Measurements from ENCODE around the gene ABTB2.

The ABTB2 gene

DNA sequence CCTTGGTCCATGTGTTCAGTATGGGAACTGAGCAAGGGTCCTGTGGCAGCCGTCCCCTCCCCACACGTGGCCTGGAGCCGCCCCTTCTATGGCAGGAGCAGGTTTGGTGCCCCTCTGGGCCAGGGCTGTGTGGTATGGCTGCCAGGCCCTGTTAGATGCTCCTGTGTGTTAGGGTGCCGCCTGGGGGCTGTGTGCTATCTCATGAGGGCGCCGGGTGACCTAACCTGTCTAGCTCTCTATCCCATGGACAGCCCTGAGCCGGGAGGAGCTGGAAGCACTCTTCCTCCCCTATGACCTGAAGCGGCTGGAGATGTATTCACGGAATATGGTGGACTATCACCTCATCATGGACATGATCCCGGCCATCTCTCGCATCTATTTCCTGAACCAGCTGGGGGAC is 217.7 kb downstream of the ABTB2 start:
- no peak overlapping the region for H3K27ac ChIP-seq
- no peak overlapping the region for H3K4me3 ChIP-seq (ENCODE audit: low read depth, low read length)
- TF ChIP-seq, protein P1, sequence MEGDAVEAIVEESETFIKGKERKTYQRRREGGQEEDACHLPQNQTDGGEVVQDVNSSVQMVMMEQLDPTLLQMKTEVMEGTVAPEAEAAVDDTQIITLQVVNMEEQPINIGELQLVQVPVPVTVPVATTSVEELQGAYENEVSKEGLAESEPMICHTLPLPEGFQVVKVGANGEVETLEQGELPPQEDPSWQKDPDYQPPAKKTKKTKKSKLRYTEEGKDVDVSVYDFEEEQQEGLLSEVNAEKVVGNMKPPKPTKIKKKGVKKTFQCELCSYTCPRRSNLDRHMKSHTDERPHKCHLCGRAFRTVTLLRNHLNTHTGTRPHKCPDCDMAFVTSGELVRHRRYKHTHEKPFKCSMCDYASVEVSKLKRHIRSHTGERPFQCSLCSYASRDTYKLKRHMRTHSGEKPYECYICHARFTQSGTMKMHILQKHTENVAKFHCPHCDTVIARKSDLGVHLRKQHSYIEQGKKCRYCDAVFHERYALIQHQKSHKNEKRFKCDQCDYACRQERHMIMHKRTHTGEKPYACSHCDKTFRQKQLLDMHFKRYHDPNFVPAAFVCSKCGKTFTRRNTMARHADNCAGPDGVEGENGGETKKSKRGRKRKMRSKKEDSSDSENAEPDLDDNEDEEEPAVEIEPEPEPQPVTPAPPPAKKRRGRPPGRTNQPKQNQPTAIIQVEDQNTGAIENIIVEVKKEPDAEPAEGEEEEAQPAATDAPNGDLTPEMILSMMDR (IDR thresholded peaks at IDR 0.05; ENCODE audit: low read depth, low read length) = no peak
- DNase-seq = no peak
- peaks cover 72% of the 10 kb centered on the region for H3K36me3 ChIP-seq
- no peaks in the 10 kb centered on the region for H3K9me3 ChIP-seq (ENCODE audit: severe bottlenecking)
- H3K27me3 ChIP-seq (ENCODE audit: insufficient read depth, low read depth, severe bottlenecking) = no peaks in the 10 kb centered on the region

DNA sequence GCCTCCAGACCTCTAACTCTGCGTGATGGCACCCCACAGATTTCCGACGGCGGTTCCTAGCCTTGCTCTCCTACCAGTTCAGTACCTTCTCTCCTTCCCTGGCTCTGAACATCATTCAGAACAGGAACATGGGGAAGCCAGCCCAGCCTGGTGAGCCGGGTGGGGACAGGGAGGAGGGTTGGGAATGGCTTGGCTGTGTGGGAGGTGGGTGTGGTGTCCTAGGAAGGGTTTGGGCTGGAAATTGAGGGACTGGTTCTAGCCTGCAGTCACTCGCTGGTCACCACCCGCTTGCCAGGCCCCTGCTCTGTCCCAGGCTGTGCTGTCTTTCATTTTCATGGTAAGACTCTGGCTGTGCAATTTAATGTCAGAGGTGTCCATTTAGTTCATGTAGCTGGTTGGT is 218.5 kb downstream of the ABTB2 start:
- H3K9me3 ChIP-seq (ENCODE audit: severe bottlenecking) = no peaks in the 10 kb centered on the region
- H3K27ac ChIP-seq = no peak overlapping the region
- no peaks in the 10 kb centered on the region for H3K27me3 ChIP-seq (ENCODE audit: insufficient read depth, low read depth, severe bottlenecking)
- no peak overlapping the region for H3K4me3 ChIP-seq (ENCODE audit: low read depth, low read length)
- peaks cover 69% of the 10 kb centered on the region for H3K36me3 ChIP-seq
- TF ChIP-seq, protein P1 (IDR thresholded peaks at IDR 0.05; ENCODE audit: low read depth, low read length) = no peak
- no peak for DNase-seq

DNA sequence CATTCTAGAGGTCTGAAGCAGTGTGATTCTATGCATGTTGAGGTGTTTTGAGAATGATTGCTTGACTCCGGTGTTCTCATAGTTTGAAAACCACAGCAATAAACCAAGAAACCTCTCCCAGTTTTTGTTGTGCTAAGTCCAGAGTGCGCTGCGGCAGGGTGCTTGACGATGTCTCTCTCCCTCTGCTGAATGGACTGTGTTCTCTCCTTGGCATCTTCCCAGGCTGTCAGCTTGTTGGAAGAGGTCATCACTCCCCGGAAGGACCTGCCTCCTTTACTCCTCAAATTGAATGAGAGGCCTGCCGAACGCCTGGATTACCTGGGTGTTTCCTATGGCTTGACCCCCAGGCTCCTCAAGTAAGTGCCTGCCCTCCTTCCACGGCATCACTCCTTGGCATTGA is 221.4 kb downstream of the ABTB2 start:
- Histone ChIP-seq H3K36me3 (peaks cover 61% of the 10 kb centered on the region), H3K9me3 (ENCODE audit: severe bottlenecking) (no peaks in the 10 kb centered on the region), H3K27ac (no peak overlapping the region), H3K27me3 (ENCODE audit: insufficient read depth, low read depth, severe bottlenecking) (no peaks in the 10 kb centered on the region), H3K4me3 (ENCODE audit: low read depth, low read length) (no peak overlapping the region)
- TF ChIP-seq, protein P1 (IDR thresholded peaks at IDR 0.05; ENCODE audit: low read depth, low read length) = no peak
- no peak for DNase-seq

DNA sequence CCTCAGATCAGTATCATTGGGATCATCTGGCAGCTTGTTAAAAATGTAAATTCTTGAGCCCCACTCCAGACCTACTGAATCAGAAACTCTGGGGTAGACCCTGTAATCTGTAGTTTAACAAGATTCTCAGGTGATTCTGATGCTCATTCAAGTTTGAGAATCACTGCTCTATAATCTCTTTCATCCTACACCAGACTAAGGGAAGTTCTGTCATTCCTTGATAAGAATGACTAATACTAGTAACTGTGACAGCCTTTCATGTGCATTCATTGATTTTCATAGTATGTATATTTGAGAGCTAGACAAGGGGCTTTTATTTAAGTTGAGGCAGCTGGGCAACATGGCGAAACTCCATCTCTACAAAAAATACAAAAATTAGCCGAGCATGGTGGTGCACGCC is 222.4 kb downstream of the ABTB2 start:
- no peak for DNase-seq
- H3K4me3 ChIP-seq (ENCODE audit: low read depth, low read length) = no peak overlapping the region
- H3K27me3 ChIP-seq (ENCODE audit: insufficient read depth, low read depth, severe bottlenecking) = no peaks in the 10 kb centered on the region
- no peak overlapping the region for H3K27ac ChIP-seq
- no peaks in the 10 kb centered on the region for H3K9me3 ChIP-seq (ENCODE audit: severe bottlenecking)
- TF ChIP-seq, protein P1 (IDR thresholded peaks at IDR 0.05; ENCODE audit: low read depth, low read length) = no peak
- H3K36me3 ChIP-seq = peaks cover 59% of the 10 kb centered on the region

DNA sequence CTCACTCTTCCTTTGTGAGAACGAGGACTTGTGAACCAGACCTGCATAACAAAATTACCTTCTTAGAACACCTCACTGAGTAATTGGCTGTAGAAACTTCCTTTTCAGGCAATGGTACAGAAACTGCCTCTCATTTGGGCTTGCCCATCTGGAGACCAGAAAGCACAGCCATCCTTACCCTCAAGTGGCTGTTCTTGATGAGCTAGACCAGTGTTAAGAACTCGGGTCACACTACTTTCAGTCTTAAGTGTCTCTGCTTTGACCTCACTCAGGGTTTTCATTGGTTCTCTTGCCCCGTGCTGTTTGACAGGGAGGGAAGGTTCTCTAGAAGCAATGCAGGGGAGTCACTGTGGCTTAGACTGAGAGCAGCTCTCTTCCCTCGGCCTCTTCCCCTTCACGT is 223.0 kb downstream of the ABTB2 start:
- Histone ChIP-seq H3K27ac (no peak overlapping the region), H3K4me3 (ENCODE audit: low read depth, low read length) (no peak overlapping the region), H3K36me3 (peaks cover 61% of the 10 kb centered on the region), H3K9me3 (ENCODE audit: severe bottlenecking) (no peaks in the 10 kb centered on the region), H3K27me3 (ENCODE audit: insufficient read depth, low read depth, severe bottlenecking) (no peaks in the 10 kb centered on the region)
- no peak for DNase-seq
- TF ChIP-seq, protein P1 (IDR thresholded peaks at IDR 0.05; ENCODE audit: low read depth, low read length) = no peak

DNA sequence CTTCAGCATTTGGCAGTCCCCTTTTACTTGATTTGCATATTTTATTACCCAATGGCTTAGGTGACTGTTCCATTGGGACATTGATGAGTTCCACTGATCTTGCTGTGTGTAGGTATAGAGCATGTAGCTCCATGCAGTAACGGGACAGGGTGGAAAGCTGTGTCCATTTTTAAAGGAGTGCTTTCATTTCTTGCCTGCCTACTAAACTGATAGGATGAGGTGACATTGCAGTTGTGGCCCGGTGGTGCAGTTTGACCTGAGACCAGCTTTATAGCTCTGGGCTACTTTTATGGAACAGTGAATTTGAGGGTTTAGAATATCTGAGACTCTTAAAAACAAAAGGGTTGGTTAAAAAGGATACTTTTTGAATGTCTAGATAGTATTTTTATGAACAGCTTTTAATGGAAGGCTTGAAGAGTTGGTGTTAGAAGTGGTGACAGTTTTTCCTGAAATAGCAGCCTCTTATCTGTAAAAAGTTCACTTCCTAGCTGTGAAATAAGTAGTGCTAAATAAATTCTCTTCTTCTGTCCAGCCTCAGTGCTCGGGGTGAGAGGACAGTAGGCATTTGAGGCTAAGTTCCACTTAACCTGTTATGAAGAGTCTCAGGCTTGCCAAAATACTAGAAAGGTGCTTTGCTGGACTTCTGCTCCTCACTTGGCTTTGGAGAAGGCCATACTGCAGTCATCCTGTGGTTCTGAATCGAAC is 225.4 kb downstream of the ABTB2 start:
- Histone ChIP-seq H3K36me3 (peaks cover 65% of the 10 kb centered on the region), H3K27me3 (ENCODE audit: insufficient read depth, low read depth, severe bottlenecking) (no peaks in the 10 kb centered on the region), H3K9me3 (ENCODE audit: severe bottlenecking) (no peaks in the 10 kb centered on the region), H3K27ac (no peak overlapping the region), H3K4me3 (ENCODE audit: low read depth, low read length) (no peak overlapping the region)
- DNase-seq = no peak
- TF ChIP-seq, protein P1 (IDR thresholded peaks at IDR 0.05; ENCODE audit: low read depth, low read length) = no peak

All from WERI-Rb-1 (cell line).